OCI-LY3 (cell line): ENCODE data around the gene CLK1.

Source experiments
- H2AFZ ChIP-seq: fragments of 200-600, 300-600 bp; shearing (Covaris generic); 2 replicates; pipeline ENCODE4 v1.6.0; 2014; ENCODE audit warnings: antibody characterized with exemption, low read depth, low read length
- H3K27ac ChIP-seq: fragments of 200-600, 300-600 bp; sonication (generic); 2 replicates; pipeline ENCODE4 v1.5.1; 2014; ENCODE audit warnings: mild to moderate bottlenecking, low read length, moderate library complexity, mixed read lengths
- H3K27me3 ChIP-seq: fragments of 200-600, 300-600 bp; sonication (generic); 2 replicates; pipeline ENCODE4 v1.6.1; 2014; ENCODE audit warnings: low read depth, low read length, mixed read lengths
- H3K36me3 ChIP-seq: fragments of 200-600, 300-600 bp; sonication (generic); replicated peaks from 2 replicates; pipeline ENCODE3; 2014; ENCODE audit warnings: low read depth, low read length, mixed read lengths
- H3K4me1 ChIP-seq: fragments of 300-600, 200-600 bp; sonication (generic); 2 replicates; pipeline ENCODE4 v1.6.1; 2014; ENCODE audit warnings: low read length, mixed read lengths
- H3K4me2 ChIP-seq: fragments of 200-600, 300-600 bp; sonication (generic); 2 replicates; pipeline ENCODE4 v1.6.1; 2014; ENCODE audit warnings: low read length, mixed read lengths
- H3K4me3 ChIP-seq: fragments of 300-600, 200-600 bp; sonication (generic); 2 replicates; pipeline ENCODE4 v1.5.1; 2014; ENCODE audit warnings: antibody characterized with exemption, mild to moderate bottlenecking, low read length, moderate library complexity
- H3K79me2 ChIP-seq: fragments of 300-600, 200-600 bp; shearing (Covaris generic); 2 replicates; pipeline ENCODE4 v1.6.1; 2014; ENCODE audit warnings: mild to moderate bottlenecking, low read length, mixed read lengths
- H3K9ac ChIP-seq: fragments of 300-600, 200-600 bp; shearing (Covaris generic); 2 replicates; pipeline ENCODE4 v1.6.0; 2014; ENCODE audit warnings: mild to moderate bottlenecking, low read length, moderate library complexity
- H3K9me3 ChIP-seq: fragments of 200-600, 300-600 bp; shearing (Covaris generic); 2 replicates; pipeline ENCODE4 v1.6.1; 2014; ENCODE audit warnings: low read length, mixed read lengths; ENCODE audit not compliant: insufficient read depth
- H4K20me1 ChIP-seq: fragments of 200-600, 300-600 bp; sonication (generic); 2 replicates; pipeline ENCODE4 v1.6.1; 2016; ENCODE audit warnings: low read length, mixed read lengths; ENCODE audit not compliant: insufficient read depth
- EZH2phosphoT487 ChIP-seq: fragments of 200-600 bp; shearing (Covaris generic); IDR thresholded peaks from 2 replicates; pipeline ENCODE4 v1.6.1; 2018; ENCODE audit warnings: antibody characterized with exemption, mixed run types, low read depth
- TF ChIP-seq, protein P1 (sequence below): fragments of 200-600, 300-600 bp; sonication (generic); IDR thresholded peaks from 2 replicates; pipeline ENCODE4 v1.5.1; 2014; ENCODE audit warnings: antibody characterized with exemption, low read length, low read depth

CLK1 gene

DNA sequence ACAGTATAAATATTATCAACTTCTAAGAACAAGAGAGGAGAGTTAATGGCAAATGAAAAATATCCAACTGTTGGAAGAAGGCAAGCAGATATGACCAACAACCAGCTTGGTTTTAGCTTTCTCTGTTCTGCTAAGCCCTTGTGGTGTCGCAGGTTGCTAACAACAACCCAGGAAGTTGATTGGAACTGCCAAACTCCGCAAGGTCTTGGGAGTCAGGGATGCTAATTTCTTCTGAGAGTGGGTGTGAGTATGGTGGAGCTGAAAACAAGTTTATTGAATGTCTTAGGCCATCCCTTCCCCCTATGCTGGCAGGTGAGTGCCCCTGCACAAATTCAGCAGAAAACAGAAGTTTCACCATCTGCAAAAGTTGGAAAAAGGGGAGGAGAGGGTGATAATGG, 35.2 kb downstream of the CLK1 start:
- no peak overlapping the region for H2AFZ ChIP-seq
- H3K27me3 ChIP-seq: no peaks in the 10 kb centered on the region
- H3K4me2 ChIP-seq: no peak overlapping the region
- H3K4me3 ChIP-seq: no peak overlapping the region
- no peaks in the 10 kb centered on the region for H3K79me2 ChIP-seq
- TF ChIP-seq, protein P1, sequence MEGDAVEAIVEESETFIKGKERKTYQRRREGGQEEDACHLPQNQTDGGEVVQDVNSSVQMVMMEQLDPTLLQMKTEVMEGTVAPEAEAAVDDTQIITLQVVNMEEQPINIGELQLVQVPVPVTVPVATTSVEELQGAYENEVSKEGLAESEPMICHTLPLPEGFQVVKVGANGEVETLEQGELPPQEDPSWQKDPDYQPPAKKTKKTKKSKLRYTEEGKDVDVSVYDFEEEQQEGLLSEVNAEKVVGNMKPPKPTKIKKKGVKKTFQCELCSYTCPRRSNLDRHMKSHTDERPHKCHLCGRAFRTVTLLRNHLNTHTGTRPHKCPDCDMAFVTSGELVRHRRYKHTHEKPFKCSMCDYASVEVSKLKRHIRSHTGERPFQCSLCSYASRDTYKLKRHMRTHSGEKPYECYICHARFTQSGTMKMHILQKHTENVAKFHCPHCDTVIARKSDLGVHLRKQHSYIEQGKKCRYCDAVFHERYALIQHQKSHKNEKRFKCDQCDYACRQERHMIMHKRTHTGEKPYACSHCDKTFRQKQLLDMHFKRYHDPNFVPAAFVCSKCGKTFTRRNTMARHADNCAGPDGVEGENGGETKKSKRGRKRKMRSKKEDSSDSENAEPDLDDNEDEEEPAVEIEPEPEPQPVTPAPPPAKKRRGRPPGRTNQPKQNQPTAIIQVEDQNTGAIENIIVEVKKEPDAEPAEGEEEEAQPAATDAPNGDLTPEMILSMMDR: no peak
- TF ChIP-seq EZH2phosphoT487: no peak
- H3K9me3 ChIP-seq: no peaks in the 10 kb centered on the region
- H3K36me3 ChIP-seq: peaks cover 3% of the 10 kb centered on the region
- H4K20me1 ChIP-seq: no peaks in the 10 kb centered on the region
- H3K4me1 ChIP-seq: no peaks in the 10 kb centered on the region
- no peak overlapping the region for H3K27ac ChIP-seq
- no peak overlapping the region for H3K9ac ChIP-seq

DNA sequence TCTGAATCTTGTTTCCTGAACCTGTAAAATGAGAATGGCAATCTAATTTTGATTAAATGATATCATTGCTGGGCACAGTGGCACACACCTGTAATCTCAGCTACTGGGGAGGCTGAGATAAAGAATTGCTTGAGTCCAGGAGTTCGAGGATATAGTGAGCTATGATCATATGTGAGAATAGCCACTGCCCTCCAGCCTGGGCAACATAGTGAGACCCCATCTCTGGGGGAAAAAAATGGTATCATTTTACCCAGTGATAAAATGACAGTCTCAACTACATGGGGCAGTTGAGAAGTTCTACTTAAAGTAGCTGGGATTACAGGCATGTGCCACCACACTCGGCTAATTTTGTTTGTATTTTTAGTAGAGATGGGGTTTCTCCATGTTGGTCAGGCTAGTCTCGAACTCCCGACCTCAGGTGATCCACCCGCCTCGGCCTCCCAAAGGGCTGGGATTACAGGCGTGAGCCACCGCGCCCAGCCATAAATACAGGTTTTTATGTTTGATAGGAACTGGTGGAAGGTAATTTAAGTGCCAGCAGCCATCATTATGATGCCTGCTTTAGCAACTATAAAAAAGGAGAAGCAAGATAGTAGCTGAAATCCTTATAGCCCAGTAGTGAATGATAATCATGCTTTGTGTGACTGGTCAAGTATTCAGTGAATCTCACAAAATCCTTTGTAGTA, 35.7 kb downstream of the CLK1 start:
- H3K4me3 ChIP-seq: no peak overlapping the region
- no peak overlapping the region for H3K9ac ChIP-seq
- H3K4me1 ChIP-seq: no peaks in the 10 kb centered on the region
- no peaks in the 10 kb centered on the region for H3K79me2 ChIP-seq
- H3K9me3 ChIP-seq: no peaks in the 10 kb centered on the region
- H3K27ac ChIP-seq: no peak overlapping the region
- no peaks in the 10 kb centered on the region for H4K20me1 ChIP-seq
- no peak overlapping the region for H2AFZ ChIP-seq
- H3K4me2 ChIP-seq: no peak overlapping the region
- peaks cover 7% of the 10 kb centered on the region for H3K36me3 ChIP-seq
- H3K27me3 ChIP-seq: no peaks in the 10 kb centered on the region
- TF ChIP-seq EZH2phosphoT487: no peak

DNA sequence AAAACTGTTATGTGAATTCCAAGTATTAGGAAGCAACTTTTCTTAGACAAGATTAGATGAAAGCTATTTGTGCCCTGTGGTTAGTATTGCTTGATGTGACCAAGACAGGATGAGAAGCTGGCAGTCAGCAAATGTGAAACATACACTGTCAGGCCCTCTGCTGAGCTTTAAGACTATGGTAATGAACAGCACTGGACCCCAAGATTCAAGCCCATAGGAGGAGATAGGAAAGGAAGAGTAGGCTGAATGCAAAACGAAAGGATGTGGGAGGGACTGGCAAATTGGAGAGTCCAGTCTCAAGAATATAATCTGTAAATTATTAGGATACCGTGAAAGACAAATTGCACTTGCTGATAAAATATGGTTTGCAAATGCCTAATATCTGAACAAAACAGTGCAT, 36.4 kb downstream of the CLK1 start:
- H3K4me3 ChIP-seq: no peak overlapping the region
- no peaks in the 10 kb centered on the region for H3K9me3 ChIP-seq
- H2AFZ ChIP-seq: no peak overlapping the region
- no peak for TF ChIP-seq EZH2phosphoT487
- TF ChIP-seq, protein P1: no peak
- no peaks in the 10 kb centered on the region for H3K79me2 ChIP-seq
- no peaks in the 10 kb centered on the region for H3K27me3 ChIP-seq
- no peaks in the 10 kb centered on the region for H4K20me1 ChIP-seq
- H3K9ac ChIP-seq: no peak overlapping the region
- H3K27ac ChIP-seq: no peak overlapping the region
- H3K4me1 ChIP-seq: no peaks in the 10 kb centered on the region
- H3K36me3 ChIP-seq: peaks cover 7% of the 10 kb centered on the region
- H3K4me2 ChIP-seq: no peak overlapping the region

DNA sequence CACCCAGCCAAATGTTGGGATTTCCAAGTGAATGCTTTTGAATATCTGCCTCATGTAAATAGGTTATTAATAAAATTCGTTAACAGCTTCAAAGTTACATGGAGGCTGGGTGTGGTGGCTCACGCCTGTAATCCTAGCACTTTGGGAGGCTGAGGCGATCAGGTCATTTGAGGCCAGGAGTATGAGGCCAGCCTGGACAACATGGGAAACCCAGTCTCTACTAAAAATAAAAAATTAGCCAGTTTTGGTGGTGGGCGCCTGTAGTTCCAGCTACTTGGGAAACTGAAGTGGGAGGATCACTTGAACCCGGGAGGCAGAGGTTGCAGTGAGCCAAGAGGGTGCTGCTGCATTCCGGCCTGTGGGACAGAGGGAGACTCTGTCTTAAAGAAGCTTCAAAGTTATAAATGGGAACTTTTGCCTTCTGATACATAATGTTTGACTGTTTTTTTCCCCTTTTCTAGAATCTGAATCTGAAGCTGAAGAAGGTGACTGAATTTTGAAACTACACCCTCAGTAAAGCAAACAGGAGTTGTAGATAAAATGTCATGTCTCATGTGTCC, 42.7 kb downstream of the CLK1 start:
- TF ChIP-seq, protein P1: no peak
- TF ChIP-seq EZH2phosphoT487: no peak
- Histone ChIP-seq H3K36me3 (peaks cover 52% of the 10 kb centered on the region), H3K4me1 (no peaks in the 10 kb centered on the region)

More for the DNA sequence above, 42.7 kb downstream of the CLK1 start:
- Histone ChIP-seq H3K9ac (no peak overlapping the region), H3K4me3 (no peak overlapping the region), H4K20me1 (no peaks in the 10 kb centered on the region), H3K27ac (no peak overlapping the region), H3K9me3 (no peaks in the 10 kb centered on the region), H3K79me2 (no peaks in the 10 kb centered on the region), H3K4me2 (no peak overlapping the region), H2AFZ (no peak overlapping the region), H3K27me3 (no peaks in the 10 kb centered on the region)
